ENCODE results near the gene EPAS1.

EPAS1 gene

DNA sequence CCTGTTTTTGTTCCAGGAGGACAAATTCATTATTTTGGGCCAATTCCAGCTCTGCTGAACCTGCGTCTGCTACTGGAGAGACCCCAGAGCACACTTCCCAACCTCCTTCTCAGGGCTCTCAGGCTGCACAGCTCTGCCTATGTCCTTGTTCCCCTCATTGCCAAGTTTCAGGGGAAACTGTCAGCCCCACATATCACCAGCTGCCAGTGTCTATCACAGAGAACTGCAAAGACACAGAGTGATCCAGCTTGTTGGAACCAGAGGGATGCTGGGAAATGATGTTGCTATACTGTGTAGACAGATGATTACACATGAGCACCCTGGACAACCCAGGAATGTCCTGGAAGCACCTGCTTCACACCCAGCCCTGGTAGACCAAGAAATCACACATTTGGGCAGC lies 114.8 kb downstream of the EPAS1 start:
- no peak for DNase-seq

DNA sequence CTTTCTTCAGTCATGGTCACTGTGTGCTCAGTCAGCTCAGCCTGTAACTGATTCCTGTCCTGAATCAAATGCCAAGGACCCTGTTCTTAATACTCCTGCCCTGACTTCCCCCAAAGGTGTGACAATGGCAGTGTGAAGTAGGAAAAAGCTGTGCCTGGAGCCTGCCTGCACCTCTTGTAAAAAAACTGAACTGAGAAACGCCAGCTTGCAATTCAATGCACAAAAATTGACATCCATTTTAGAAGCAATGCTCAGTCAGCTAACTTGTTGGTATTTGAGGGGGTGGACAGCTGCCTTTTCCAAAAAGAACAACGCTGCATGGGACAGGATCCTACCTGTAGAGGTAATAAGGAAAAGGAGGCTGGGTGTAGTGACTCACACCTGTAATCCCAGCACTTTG lies 115.9 kb downstream of the EPAS1 start:
- no peak for DNase-seq

DNA sequence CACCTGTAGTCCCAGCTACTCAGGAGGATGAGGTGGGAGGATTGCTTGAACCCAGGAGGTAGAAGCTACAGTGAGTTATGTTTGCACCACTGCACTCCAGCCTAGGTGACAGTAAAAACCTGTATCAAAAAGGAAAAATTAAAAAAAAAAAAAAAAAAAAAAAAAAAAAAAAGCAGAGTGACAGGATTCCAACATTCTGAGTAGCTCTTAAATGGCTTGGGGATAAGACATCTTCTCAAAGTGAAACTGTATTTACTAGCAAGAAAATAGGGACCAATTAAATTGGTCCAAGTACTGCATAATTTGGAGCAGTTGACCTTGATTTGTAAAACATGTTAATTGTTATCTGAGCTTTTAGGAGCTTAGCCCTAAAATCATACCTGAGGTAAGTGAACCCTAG lies 116.4 kb downstream of the EPAS1 start:
- DNase-seq, result no peak

- DNase-seq, result no peak
Measured at GRCh38 chr2:46414701-46415100, 117.5 kb downstream of the EPAS1 start.

- no peak for DNase-seq
Measured at GRCh38 chr2:46416280-46416679, 119.1 kb downstream of the EPAS1 start.

DNA sequence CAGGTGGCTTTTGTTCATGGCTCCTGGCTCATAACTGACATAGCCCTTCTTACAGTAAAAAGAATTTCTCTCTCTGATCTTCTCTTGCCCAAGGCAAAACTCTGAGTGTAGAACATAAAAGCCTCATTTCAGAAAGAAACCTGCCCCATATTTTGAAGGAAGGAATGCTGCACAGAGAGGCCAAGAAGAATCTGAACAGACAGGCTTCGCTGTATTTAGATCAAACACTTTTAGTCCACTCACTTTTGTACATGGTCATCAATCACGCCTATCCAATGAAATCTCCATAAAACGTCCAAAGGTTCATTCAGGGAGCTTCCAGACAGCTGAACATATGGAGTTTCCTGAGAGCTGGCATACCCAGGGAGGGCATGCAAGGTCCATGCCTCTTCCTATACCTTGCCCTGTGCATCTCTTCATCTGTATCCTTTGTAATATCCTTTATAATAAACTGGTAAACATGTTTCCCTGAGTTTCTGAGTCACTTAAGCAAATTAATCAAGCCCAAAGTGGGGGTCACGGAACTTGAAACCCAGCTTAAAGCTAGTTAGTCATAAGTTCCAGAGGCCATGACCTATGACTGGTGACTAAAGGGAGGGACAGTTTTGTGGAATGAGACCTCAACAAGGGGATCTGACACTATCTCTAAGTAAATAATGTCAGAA lies 119.7 kb downstream of the EPAS1 start:
- DNase-seq, result no peak

DNA sequence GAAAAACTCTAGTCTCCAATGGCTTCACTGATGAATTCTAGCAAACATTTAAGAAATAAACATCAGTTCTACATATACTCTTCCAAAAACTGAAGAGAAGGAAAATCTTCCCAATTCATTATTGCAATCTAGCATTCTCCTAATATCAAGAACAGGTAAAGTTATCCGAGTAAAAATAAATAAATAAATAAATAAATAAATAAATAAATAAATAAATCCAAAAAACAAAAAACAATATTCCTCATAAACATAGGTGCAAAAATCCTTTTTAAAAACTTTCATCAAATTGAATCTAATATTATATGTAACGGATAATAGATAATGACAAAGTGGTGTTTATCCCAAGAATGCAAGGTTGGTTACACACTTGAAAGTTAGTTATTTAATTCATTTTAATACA lies 123.7 kb downstream of the EPAS1 start:
- no peak for DNase-seq

GRCh38 chr2:46421361-46421760 lies 124.2 kb downstream of the EPAS1 start:
- no peak for DNase-seq

GRCh38 chr2:46422717-46423394 lies 125.6 kb downstream of the EPAS1 start:
- no peak for DNase-seq

GRCh38 chr2:46424937-46425336 lies 127.7 kb downstream of the EPAS1 start:
- DNase-seq, result no peak

GRCh38 chr2:46428911-46429436 lies 131.8 kb downstream of the EPAS1 start:
- DNase-seq, result no peak

GRCh38 chr2:46430413-46430812 lies 133.2 kb downstream of the EPAS1 start:
- no peak for DNase-seq

DNA sequence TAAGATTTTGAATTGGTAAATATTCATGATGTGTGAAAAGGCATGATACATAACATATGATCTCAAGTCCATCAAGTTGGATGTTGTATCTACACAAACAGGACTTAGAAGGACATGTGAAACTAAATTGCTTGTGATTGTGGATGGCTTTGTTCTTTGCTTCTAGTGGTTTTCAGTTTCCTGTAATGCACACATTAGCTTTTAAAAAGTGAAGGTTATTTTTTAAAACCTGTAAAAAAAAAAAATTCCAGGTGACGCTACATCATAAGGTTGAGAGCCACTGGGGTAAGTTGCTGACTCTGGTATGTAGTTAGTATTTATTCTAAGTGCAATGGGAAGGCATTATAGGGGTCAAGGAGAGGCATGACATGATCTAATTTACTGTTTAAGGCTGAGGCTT lies 133.8 kb downstream of the EPAS1 start:
- DNase-seq, result no peak

DNA sequence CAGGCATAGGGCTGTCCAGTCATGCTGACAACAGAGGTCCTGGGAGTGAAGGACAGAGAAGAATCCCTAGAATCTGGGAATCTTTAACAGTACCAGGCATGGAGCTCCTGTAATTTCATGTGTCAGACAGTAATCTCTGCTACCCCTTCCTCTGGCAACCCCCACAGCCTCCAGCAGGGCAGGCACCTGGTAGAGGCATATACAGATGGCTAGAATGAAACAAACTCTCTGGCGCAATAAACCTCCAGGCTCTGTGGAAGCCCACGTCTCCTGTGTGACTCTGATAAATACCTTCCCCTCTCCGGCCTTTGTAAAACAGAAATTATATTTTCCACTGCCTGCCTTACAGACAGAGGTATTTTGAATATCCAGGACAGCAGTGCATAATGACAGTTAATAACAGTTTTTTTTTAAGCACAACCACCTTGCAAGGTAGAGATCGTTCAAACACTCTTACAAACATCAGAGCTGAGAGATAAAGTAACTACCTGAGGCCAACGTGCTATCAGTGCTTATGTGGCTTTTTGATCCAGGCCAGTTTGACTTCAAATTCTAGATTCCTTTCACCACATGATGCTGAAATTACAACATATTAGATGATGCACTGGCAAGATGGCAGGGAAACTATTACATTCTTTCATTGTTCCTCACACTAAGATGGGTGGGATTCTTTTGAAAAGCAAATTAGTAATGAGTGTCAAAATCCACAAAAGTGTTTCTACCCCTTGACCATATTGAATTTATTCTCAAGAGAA lies 134.5 kb downstream of the EPAS1 start:
- DNase-seq, result no peak

DNA sequence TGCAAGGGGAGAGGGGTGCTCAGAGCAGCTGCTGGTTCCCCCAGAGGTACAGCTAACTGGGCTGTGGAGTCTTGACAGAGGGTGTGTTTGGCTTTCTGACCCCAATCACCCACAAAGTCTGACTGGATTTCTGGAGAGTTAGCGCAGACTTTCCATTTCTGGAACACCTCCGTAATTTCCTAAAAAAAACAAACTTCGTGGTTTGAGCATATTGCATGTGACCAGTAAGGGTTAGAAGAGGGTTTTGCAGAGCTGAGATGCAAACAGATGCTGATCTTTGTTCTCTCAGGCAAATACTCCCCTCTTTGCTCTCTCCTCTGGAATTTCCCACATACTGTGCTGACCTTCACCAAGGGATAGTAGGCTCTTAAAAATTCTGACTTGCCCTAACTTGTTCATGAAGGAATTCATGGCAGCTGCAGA lies 137.7 kb downstream of the EPAS1 start:
- no peak for DNase-seq

DNA sequence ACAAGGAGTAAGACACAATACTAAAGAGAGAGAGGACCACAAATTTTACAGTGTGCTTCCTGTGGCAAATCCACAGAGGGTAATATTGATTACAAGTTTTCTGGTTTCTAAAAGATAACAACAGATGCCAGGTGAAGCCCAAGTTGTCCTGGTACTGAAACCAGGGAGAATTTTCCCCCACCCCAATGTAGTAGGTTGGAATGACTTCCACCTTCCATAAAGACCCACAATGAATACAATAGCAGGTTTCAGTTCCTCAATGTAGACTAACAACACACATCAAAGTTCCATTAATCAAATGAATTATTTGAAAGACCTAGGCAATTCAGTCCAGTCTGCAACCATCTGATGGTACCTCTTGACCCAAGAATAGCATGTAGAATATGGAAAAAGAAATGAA lies 138.1 kb downstream of the EPAS1 start:
- no peak for DNase-seq

- no peak for DNase-seq
Measured at GRCh38 chr2:46435796-46436360, 138.7 kb downstream of the EPAS1 start.

Measured in activated gamma-delta T cell treated with Interleukin-2 at 50 U/mL for 16 hours (primary cell).